ENCODE measurements around the gene APBA1. TPM values are rescaled to one million over a fixed set of nuclear protein-coding genes. Genes with fewer than 3 reads are reported as not detected.
"Not testable (repeated sequence)": the region's sequence is repeated elsewhere in the genome, so short reads cannot be mapped to it uniquely, and the experiment has no call there.

APBA1 gene
- total RNA-seq, 1 donor from 2014 or later, result 6.2 TPM

DNA sequence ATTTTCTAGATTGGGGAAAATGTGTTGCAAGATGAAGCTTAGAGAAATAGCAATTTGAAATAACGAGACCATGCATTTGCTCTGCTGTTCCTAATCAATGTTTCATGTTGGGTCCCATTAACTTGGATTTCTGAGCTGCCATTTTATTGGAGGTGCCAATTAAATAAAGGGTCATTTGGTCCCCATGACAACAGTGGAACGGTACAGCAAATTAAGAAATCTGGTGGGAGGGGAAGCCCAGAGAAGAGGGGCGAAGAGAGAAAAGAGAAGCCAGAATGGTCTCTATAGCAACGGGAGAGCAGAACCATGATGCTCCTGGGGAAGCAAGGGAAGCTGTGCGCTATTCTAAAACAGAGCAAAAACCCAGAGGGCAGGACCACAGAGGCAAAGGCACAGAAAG lies 226.9 kb downstream of the APBA1 start:
- DNase-seq (ENCODE audit: low read depth in 2 of 2), result no peak

- DNase-seq (ENCODE audit: low read depth in 2 of 2), result no peak
Observed at GRCh38 chr9:69444791-69445190, 227.4 kb downstream of the APBA1 start.

DNA sequence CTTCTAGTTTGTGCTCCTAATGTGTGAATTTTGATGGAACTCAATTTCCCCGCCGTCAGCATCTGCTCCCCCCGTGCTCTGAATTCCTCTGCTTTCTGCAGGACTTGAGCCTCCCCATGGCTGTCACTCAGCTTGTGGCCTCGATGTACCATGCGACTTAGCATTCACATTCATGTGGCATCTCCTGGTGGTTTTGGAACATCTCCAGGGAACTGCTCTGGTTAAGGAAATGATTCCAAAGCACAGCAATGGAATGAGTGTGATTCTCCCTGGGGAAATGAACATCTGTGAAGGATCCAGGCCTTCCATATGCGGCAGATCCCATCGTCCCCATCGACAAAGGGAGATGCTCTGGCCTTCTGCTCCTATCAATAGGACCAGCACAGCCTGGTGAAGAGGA lies 228.2 kb downstream of the APBA1 start:
- peak; percentile 63 to 64 for DNase-seq (ENCODE audit: low read depth in 2 of 2)

- DNase-seq (ENCODE audit: low read depth in 2 of 2), result no peak
Observed at GRCh38 chr9:69443178-69443577, 229.0 kb downstream of the APBA1 start.

DNA sequence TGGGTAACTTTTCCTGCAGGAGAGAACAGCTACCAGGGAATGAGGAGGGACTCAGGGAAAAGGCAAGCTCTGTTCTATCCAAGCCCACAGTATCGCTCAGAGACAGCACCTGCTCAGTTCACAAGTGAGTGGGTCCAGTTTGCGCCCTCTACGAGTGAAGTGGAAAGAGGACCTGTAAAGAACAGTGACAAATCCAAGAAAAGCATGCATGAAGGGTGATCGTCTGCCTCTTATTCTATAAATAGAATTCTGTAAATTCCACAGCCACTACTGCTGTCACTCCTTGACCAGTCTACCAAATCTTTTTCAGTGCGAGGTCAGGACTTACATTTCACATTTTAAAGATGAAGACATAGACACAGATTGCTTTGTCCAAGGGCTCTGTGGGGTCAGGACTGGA lies 229.7 kb downstream of the APBA1 start:
- no peak for DNase-seq (ENCODE audit: low read depth in 2 of 2)

- DNase-seq (ENCODE audit: low read depth in 2 of 2), result not testable (repeated sequence)
Observed at GRCh38 chr9:69440254-69440955, 231.8 kb downstream of the APBA1 start.

- not testable (repeated sequence) for DNase-seq (ENCODE audit: low read depth in 2 of 2)
Observed at GRCh38 chr9:69439654-69440053, 232.5 kb downstream of the APBA1 start.

- no peak for DNase-seq (ENCODE audit: low read depth in 2 of 2)
Observed at GRCh38 chr9:69433968-69434367, 238.2 kb downstream of the APBA1 start.

DNA sequence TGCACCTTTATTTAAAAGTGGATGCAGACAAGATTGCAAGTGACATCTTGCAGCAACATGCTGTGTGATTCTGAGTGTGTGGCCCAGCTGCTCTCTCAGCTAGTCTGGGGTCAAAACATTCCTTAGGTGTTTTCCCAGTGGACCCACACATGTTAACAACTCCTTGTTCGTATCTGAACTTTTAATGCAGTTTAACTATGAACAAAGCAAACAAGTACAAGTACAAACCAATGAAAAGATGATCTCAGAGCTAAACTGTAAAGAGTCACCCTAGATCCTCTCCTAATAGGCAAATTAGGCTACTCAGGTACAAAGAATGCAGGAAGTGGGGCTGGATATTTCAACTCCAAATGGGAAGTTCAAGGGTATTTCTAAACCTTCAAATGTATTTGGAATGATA lies 238.8 kb downstream of the APBA1 start:
- no peak for DNase-seq (ENCODE audit: low read depth in 2 of 2)

- DNase-seq (ENCODE audit: low read depth in 2 of 2), result no peak
Observed at GRCh38 chr9:69432623-69433022, 239.5 kb downstream of the APBA1 start.

GRCh38 chr9:69431777-69432176 lies 240.4 kb downstream of the APBA1 start:
- peak in 1 of 2 donors; percentile 14 for DNase-seq (ENCODE audit: low read depth in 2 of 2)

DNA sequence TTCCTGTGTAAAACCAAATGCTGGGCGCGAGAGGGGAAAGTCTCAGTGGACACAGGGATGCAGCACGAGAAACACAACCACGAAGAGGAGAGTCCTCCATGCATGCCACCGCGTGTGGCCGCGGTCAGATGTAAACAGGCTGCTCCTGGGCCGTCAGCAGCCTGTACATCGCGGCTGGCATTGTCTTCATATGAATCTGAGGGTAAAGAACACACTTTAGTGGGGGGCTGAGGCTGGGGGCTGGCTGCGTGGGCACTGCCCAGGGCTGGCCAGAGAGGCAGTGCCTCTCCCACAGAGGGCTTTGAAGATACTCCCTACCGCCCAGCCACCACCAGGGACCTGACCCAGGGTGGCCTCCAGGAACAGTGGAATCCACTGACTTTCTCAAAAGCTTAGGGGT lies 241.0 kb downstream of the APBA1 start:
- DNase-seq (ENCODE audit: low read depth in 2 of 2), result no peak

- DNase-seq (ENCODE audit: low read depth in 2 of 2), result no peak
Observed at GRCh38 chr9:69430206-69430605, 242.0 kb downstream of the APBA1 start.

DNA sequence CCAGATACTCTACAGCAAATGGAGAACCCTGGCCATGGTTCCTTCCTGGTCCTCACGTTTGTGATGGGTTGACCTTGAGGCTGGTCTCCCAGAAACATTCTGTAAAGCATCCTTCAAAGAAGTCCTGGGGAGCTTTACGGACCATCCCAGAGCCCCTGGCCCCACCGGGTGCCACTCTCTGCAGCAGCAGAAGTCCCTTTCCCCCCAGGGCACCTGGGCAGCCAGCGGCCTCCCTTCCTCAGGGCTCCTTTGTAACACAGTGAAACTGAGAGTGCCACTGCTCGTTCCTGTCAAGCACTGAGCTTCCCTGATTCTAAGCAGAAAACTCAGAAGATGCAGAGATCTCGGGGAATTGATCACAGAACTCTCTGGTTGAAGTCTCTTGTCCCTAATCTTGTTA lies 242.9 kb downstream of the APBA1 start:
- DNase-seq (ENCODE audit: low read depth in 2 of 2), result no peak

DNA sequence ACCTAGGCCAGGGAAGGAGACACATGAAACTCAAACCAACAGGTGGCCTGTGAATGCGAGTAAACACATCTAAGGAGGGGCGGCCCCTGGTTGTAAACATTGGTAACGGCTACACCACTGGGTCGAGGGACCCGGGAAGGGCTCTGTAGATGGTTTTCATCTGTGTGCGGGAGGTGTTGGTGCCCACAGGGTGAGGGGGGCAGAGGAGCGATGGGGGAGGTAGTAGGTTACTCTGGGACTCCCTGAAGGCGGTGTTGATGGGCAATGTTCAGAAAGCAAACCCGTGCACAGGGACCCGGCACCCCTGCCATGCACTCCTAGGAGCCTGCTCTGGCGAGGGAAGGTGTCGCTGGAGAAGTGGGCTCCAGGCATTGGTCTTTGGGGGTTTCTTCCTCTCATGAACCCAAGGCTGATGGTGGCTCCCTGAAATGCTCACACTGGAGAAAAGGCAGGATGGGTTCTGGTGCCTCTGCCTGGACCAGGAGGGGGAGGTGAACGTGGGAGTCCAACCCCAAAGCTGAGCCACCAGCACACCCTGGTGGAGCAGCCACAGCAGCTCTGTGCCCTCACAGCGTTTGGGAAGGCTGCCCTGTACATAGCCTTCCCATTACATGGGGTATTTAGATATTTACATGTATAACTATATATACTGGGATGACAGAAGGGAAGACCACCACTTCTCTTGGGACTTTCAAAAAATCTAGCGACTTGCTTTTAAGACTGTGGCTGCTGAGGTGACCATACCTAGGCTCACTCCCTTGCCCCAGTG lies 244.0 kb downstream of the APBA1 start:
- no peak for DNase-seq (ENCODE audit: low read depth in 2 of 2)

GRCh38 chr9:69427286-69427685 lies 244.9 kb downstream of the APBA1 start:
- DNase-seq (ENCODE audit: low read depth in 2 of 2), result no peak

- DNase-seq (ENCODE audit: low read depth in 2 of 2), result no peak
Observed at GRCh38 chr9:69425136-69425801, 246.9 kb downstream of the APBA1 start.

DNA sequence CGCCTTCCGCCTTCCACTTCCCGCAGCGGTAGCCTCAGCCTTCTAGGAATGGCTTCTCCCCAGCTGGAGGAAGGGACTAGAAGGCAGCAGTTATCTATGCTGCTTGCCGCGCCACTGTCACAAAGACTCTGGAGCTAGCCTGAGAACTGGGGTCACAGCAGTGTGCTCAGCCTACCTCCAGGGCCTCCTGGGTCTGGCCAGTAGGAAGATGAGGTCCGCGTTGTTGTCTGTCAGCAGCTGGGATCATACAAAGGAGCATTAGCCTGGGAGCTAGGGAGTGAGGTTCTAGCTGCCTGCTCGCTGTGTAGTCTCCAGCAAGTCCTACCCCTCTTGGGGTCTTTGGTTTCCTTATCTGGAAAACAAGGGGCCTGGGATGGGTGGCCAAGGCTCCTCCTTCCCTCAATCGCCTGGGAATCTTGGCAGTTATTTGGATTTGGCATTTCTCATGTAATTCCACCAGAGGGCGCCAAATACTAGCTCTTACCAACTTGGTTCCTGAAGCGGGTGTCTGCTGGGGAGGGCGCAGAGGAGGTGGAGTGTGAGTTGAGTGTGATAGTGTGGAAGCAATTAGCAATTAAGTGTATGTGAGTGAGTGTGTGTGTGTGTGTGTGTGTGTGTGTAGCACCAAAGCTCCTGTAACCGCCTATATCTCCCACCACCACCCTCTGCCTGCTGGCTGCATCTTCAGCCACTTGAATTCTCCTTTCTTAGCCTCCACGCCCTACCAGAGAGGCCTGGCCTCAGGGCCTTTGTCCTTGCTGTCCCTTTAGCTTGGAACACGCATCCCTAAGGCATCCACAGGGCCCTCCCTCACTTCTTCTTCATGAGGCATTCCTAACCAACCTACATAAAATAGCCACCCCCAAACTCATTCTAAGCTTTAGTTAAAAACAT lies 250.0 kb downstream of the APBA1 start:
- DNase-seq (ENCODE audit: low read depth in 2 of 2), result peak; percentile 72 to 83

DNA sequence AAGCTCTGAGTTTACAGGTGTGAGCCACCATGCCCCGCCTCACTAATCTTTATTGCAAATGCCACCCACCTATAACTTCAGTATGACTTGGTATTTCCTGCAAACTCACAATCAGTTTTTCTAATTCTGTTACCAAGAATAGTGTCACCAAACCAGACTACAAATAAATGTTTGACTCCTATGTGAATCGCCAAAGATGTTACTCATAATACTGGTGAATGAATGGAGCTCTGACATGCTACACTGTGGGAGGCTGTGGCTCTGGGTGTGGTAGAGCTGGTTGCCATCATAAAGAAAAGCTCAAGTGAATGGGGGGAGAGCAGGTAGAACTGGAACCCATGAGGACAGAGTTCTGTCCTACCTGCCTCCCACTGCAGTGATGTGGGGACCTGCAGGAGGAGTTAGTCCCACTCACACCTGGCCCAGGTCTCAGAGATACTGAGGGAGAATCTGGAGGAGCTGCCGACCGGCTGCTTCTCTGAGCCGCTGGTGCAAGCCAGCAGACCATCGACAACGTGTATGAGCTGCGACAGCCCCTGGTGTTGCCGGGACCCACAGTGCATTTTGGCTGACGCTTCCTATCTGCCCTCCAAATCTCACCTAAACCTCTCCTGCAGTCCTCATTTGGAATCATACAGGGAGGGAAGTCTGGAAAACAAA lies 251.4 kb downstream of the APBA1 start:
- DNase-seq (ENCODE audit: low read depth in 2 of 2), result no peak

- peak; percentile 77 to 81 for DNase-seq (ENCODE audit: low read depth in 2 of 2)
Observed at GRCh38 chr9:69412741-69413150, 259.4 kb downstream of the APBA1 start.
